ENCODE data around the gene POLA1.
"Not testable (repeated sequence)": the region's sequence is repeated elsewhere in the genome, so short reads cannot be mapped to it uniquely, and the experiment has no call there.

Gene POLA1

GRCh38 chrX:24796204-24796603 lies 102.5 kb downstream of the POLA1 start:
- TF ChIP-seq, protein P1, sequence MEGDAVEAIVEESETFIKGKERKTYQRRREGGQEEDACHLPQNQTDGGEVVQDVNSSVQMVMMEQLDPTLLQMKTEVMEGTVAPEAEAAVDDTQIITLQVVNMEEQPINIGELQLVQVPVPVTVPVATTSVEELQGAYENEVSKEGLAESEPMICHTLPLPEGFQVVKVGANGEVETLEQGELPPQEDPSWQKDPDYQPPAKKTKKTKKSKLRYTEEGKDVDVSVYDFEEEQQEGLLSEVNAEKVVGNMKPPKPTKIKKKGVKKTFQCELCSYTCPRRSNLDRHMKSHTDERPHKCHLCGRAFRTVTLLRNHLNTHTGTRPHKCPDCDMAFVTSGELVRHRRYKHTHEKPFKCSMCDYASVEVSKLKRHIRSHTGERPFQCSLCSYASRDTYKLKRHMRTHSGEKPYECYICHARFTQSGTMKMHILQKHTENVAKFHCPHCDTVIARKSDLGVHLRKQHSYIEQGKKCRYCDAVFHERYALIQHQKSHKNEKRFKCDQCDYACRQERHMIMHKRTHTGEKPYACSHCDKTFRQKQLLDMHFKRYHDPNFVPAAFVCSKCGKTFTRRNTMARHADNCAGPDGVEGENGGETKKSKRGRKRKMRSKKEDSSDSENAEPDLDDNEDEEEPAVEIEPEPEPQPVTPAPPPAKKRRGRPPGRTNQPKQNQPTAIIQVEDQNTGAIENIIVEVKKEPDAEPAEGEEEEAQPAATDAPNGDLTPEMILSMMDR (IDR thresholded peaks at IDR 0.05; ENCODE audit: extremely low read depth, missing control alignments) = no peak

GRCh38 chrX:24799078-24799477 lies 105.4 kb downstream of the POLA1 start:
- TF ChIP-seq, protein P1 (IDR thresholded peaks at IDR 0.05; ENCODE audit: extremely low read depth, missing control alignments) = no peak
- no peak for DNase-seq (ENCODE audit: low spot score)

More at GRCh38 chrX:24796204-24796603, 102.5 kb downstream of the POLA1 start:
- no peak for DNase-seq (ENCODE audit: low spot score)

DNA sequence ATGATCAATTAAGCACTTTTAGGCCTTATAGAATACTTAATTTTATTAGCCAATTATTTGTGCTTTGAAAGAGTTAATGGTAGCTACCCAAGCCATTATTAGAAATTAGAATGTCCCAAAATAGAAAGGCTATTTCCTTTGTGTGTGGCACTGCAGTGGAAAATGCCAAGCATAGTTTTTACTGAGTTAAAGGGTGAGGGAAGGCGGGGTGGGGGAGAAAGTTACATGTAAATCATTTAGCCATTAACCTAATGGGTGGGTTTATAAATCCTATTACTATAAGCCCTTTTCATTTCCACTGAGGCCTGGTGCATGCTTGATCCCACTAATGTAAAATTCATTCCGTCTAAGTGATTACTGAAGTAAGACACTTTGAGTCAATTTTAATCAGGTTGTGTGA lies 105.8 kb downstream of the POLA1 start:
- TF ChIP-seq, protein P1 (IDR thresholded peaks at IDR 0.05; ENCODE audit: extremely low read depth, missing control alignments) = no peak
- DNase-seq (ENCODE audit: low spot score) = no peak

- no peak for DNase-seq (ENCODE audit: low spot score)
- TF ChIP-seq, protein P1 (IDR thresholded peaks at IDR 0.05; ENCODE audit: extremely low read depth, missing control alignments) = no peak
These were observed 111.5 kb downstream of the POLA1 start for GRCh38 chrX:24805201-24805600.

DNA sequence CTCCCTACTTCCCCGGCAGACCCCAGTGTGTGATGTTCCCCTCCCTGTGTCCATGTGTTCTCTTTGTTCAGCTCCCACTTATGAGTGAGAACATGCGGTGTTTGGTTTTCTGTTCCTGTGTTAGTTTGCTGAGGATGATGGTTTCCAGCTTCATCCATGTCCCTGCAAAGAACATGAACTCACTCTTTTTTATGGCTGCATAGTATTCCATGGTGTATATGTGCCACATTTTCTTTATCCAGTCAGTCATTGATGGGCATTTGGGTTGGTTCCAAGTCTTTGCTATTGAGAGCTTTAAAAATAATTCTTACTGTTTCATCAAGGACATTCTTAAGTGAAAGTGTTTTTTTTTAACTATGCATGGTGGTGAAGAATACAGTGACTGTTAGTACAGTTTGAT lies 126.1 kb downstream of the POLA1 start:
- not testable (repeated sequence) for DNase-seq (ENCODE audit: low spot score)

DNA sequence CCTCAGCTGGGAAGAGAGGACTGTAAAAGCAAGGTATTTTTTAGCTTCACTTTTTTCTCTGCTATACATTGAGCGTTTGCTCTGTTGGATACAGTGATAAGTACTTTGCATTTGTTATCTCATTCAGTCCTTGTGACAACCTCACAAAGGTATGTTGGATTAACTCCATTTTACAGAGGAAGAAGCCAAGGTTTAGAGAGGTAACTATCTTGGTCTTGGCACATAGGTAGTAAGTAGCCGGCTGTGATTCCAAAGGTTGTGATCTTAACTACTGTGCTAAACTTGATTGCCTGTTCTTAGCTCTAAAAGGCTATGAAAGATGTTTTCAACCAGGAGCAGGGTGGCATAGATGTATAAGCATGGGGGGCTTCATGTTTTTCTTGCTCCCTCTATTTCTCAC lies 134.4 kb downstream of the POLA1 start:
- DNase-seq (ENCODE audit: low spot score) = no peak
- TF ChIP-seq, protein P1 (IDR thresholded peaks at IDR 0.05; ENCODE audit: extremely low read depth, missing control alignments) = no peak

- DNase-seq (ENCODE audit: low spot score) = no peak
- TF ChIP-seq, protein P1 (IDR thresholded peaks at IDR 0.05; ENCODE audit: extremely low read depth, missing control alignments) = no peak
These were observed 134.9 kb downstream of the POLA1 start for GRCh38 chrX:24828600-24828999.

GRCh38 chrX:24833695-24834094 lies 140.0 kb downstream of the POLA1 start:
- TF ChIP-seq, protein P1 (IDR thresholded peaks at IDR 0.05; ENCODE audit: extremely low read depth, missing control alignments) = no peak
- no peak for DNase-seq (ENCODE audit: low spot score)

Data from GM20000 (cell line).